GM12878 (cell line): Measurements from ENCODE around the gene ZNF766. TPM values are rescaled to one million over a fixed set of nuclear protein-coding genes. Genes with fewer than 3 reads are reported as not detected.
"Not testable (repeated sequence)": the region's sequence is repeated elsewhere in the genome, so short reads cannot be mapped to it uniquely, and the experiment has no call there.

Experiments used
- ATAC-seq: fragments of 200-7000 bp; cut with Tn5 transposase; 3 replicates; pipeline ENCODE4 v1.9.1; 2020; ENCODE audit warnings: mild to moderate bottlenecking, moderate library complexity
- BruUV-seq: library from RNA; stranded (reverse); fragments of 400-500 nt; replicated peaks from 2 replicates; lab custom pipeline; 2021; lab: Mats Ljungman, UMichigan
- CTCF ChIA-PET: fragments of 300-600 bp; sonication (Branson Sonifier 250); formaldehyde crosslinking; extraction: SDS; loops from one replicate; lab custom pipeline; 2021; ENCODE audit warnings: inconsistent platforms; lab: Yijun Ruan, JAX
- POLR2A ChIA-PET: fragments of 350-600 bp; formaldehyde crosslinking; extraction: SDS; loops from one replicate; lab custom pipeline; 2021; ENCODE audit warnings: inconsistent platforms; lab: Charles Lee
- RAD21 ChIA-PET: fragments of 300-600 bp; sonication (Branson Sonifier 250); formaldehyde crosslinking; loops from one replicate; lab custom pipeline; 2023; ENCODE audit warnings: antibody characterized with exemption; ENCODE audit not compliant: unreplicated experiment; lab: Charles Lee
- SMC1A ChIA-PET: fragments of 300-600 bp; sonication (Branson Sonifier 250); formaldehyde crosslinking; loops from one replicate; lab custom pipeline; 2023; ENCODE audit not compliant: unreplicated experiment, uncharacterized antibody; lab: Charles Lee
- DNase-seq: peaks from one replicate; pipeline ENCODE4 v3.0.0-alpha.2; 2011; ENCODE audit warnings: low read depth, low spot score
- FAIRE-seq: peaks from 3 replicates; lab custom pipeline; 2011; peaks lifted over from hg19 to GRCh38; lab: Jason Lieb, UNC
- H2AFZ ChIP-seq: 2 replicates; pipeline ENCODE4 v1.6.0; 2011; ENCODE audit warnings: low read depth, low read length, control low read depth; ENCODE audit not compliant: control insufficient read depth
- H3K27ac ChIP-seq: 2 replicates; pipeline ENCODE4 v1.5.1; 2011; ENCODE audit warnings: control low read depth; ENCODE audit not compliant: control insufficient read depth, insufficient read depth
- H3K27me3 ChIP-seq, 2 experiments: replicated peaks in 1 of 2; 2 replicates each; pipeline versions ENCODE4 v1.6.0 to v1.6.1; 2011; ENCODE audit warnings: low read length in 1 of 2; ENCODE audit not compliant: control insufficient read depth in 2 of 2, insufficient read depth in 2 of 2
- H3K36me3 ChIP-seq, 2 experiments: 2 replicates each; pipeline ENCODE4 v1.5.1; 2011; ENCODE audit warnings: low read length in 1 of 2; ENCODE audit not compliant: control insufficient read depth in 2 of 2, insufficient read depth in 2 of 2
- H3K4me1 ChIP-seq: 2 replicates; pipeline ENCODE4 v1.6.1; 2011; ENCODE audit warnings: mild to moderate bottlenecking, low read length, moderate library complexity, mixed read lengths; ENCODE audit not compliant: control insufficient read depth, insufficient read depth
- H3K4me2 ChIP-seq: 2 replicates; pipeline ENCODE4 v1.6.0; 2011; ENCODE audit warnings: control low read depth; ENCODE audit not compliant: control insufficient read depth, insufficient read depth
- H3K4me3 ChIP-seq: fragments of 200-600 bp; sonication (generic); 2 replicates; pipeline ENCODE4 v1.5.1; 2016
- H3K79me2 ChIP-seq: 2 replicates; pipeline ENCODE4 v1.6.0; 2011; ENCODE audit warnings: low read length; ENCODE audit not compliant: control insufficient read depth, insufficient read depth
- H3K9ac ChIP-seq: 2 replicates; pipeline ENCODE4 v1.8.0; 2011; ENCODE audit warnings: low read length, control low read depth, mixed read lengths; ENCODE audit not compliant: control insufficient read depth, insufficient read depth
- H3K9me3 ChIP-seq: replicated peaks from 3 replicates; pipeline ENCODE4 v1.5.1; 2011; ENCODE audit warnings: mild to moderate bottlenecking, low read length; ENCODE audit not compliant: control insufficient read depth, insufficient read depth
- H4K20me1 ChIP-seq: 2 replicates; pipeline ENCODE4 v1.6.0; 2011; ENCODE audit not compliant: control insufficient read depth, insufficient read depth
- ETV6 ChIP-seq, 2 experiments: fragments of 450-650 bp in 1 of 2; IDR thresholded peaks in 1 of 2; conservative IDR thresholded peaks in 1 of 2; 2 replicates each; pipeline ENCODE4 v1.6.1; 2014; ENCODE audit warnings: antibody characterized with exemption in 1 of 2, borderline replicate concordance in 1 of 2, low read depth in 1 of 2, mild to moderate bottlenecking in 1 of 2, moderate library complexity in 1 of 2
- KAT2A ChIP-seq: conservative IDR thresholded peaks from 2 replicates; pipeline ENCODE4 v1.6.1; 2011; ENCODE audit warnings: low read depth, low read length; ENCODE audit not compliant: control insufficient read depth
- NRF1 ChIP-seq: conservative IDR thresholded peaks from 2 replicates; pipeline ENCODE4 v1.6.1; 2011; ENCODE audit warnings: mild to moderate bottlenecking, low read depth, low read length, improper control_type of control experiment
- TCF3 ChIP-seq: IDR thresholded peaks from 2 replicates; pipeline ENCODE4 v1.6.1; 2012; ENCODE audit warnings: low read depth, mild to moderate bottlenecking, low read length, borderline replicate concordance; ENCODE audit not compliant: insufficient read depth
- WGBS: methylation state at CpG from one replicate; pipeline ENCODE4 v1.1.6; 2016; ENCODE audit warnings: low lambda C conversion rate; ENCODE audit not compliant: insufficient replicate concordance, insufficient coverage; ENCODE audit errors: missing lambda C conversion rate; 5-methylcytosine and 5-hydroxymethylcytosine counted together
- in situ Hi-C: fragments of 300-500 bp; cut with MboI; formaldehyde crosslinking; loops from 9 replicates; pipeline ENCODE4 v1.14.3; 2018; ENCODE audit warnings: mixed read lengths
- intact Hi-C: fragments of 100-400 bp; cut with micrococcal nuclease; formaldehyde crosslinking; loops from one replicate; pipeline ENCODE4 v1.14.2; 2022; ENCODE audit not compliant: unreplicated experiment
- polyA plus RNA-seq, 11 experiments: library from polyadenylated mRNA; depleted of rRNA in 4 of 11; unstranded in 6 of 11; stranded (reverse) in 5 of 11; fragments of >200 nt; fragmentation: Nextera tagmentation in 4 of 11; fragmentation: Illumina TruSeq in 1 of 11; extraction: Ambion mirVana in 4 of 11; extraction: Trizol in 1 of 11; gene quantifications; 1 replicate in 1 of 11; 2 replicates in 10 of 11; pipeline versions ENCODE4 v1.2.1 to v1.2.3, GENCODE V29; 2011 to 2016; ENCODE audit warnings: inconsistent platforms in 2 of 11, missing spikeins in 2 of 11, low read depth in 1 of 11
- total RNA-seq, 4 experiments: library from RNA; depleted of rRNA in 3 of 4; stranded (reverse); fragments of >200 nt in 3 of 4; fragmentation: Illumina TruSeq in 1 of 4; extraction: Trizol in 1 of 4; gene quantifications; 2 replicates each; pipeline versions ENCODE4 v1.2.1 to v1.2.3, GENCODE V29; 2013 to 2021

The ZNF766 gene
- total and polyA plus RNA-seq, 10 of the 15 experiments (the other 5 are each of a cell fraction or from before 2014, with no cell fraction given), result 7.2 to 20.0 (median 16.4) TPM

DNA sequence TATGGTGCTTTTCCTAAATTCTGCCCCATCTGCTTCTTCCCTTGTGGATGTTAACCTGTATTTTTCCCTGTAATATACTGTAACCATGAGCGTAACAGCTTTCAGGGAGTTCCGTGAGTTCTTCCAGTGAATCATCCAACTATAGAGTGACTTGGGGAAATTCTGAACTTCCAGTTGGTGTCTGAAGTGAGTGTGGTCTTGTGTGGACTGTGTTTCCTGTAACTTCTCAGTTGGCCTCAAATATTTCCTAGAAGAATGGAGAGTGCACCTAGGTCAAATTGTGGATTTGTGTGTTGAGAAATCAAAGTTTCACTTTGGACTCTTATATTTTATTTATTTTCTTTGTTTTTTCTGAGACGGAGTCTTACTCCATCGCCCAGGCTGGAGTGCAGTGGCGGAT is 11.0 kb upstream of the ZNF766 start:
- WGBS, result 56% methylated on average over 5 of the region's 5 CpGs

DNA sequence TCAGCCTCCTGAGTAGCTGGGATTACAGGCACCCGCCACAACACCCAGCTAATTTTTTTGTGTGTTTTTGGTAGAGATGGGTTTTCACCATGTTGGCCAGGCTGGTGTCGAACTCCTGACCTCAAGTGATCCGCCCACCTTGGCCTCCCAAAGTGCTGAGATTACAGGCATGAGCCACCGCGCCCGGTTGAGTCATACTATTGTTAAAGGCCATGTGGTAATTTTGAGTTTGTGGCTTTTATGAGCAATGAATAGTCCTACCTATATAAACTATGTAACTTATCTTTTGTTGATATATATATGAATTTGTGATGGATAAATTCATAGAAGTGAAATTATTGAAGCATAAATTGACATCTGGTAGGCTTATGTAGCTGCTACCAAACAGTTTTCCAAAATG is 3.8 kb upstream of the ZNF766 start:
- CTCF ChIA-PET, result interaction anchor here (1.1 kb wide), 1 partner anchor 28 kb away, joined by 3 read pairs; no protein-coding TSS in a partner anchor
- H3K9me3 ChIP-seq, ATAC-seq, FAIRE-seq, RAD21 ChIA-PET, DNase-seq, H3K4me2 ChIP-seq, POLR2A ChIA-PET, H3K36me3 ChIP-seq, H4K20me1 ChIP-seq, H3K79me2 ChIP-seq, SMC1A ChIA-PET, H3K4me1 ChIP-seq, BruUV-seq, H2AFZ ChIP-seq, H3K9ac ChIP-seq, in situ Hi-C loops, intact Hi-C loops, H3K27me3 ChIP-seq, H3K4me3 ChIP-seq, H3K27ac ChIP-seq: not testable (repeated sequence)
- WGBS, result 80% methylated on average over 6 of the region's 6 CpGs

More for the DNA sequence above, 11.0 kb upstream of the ZNF766 start:
- in situ Hi-C loops, result no loop called here
- ChIA-PET SMC1A (no interaction called here), RAD21 (no interaction called here), CTCF (no interaction called here)
- no peak for TF ChIP-seq ETV6 (conservative IDR thresholded peaks at IDR 0.05 in 1 of 2, IDR thresholded peaks at IDR 0.05 in 1 of 2; ENCODE audit: borderline replicate concordance in 1 of 2, low read depth in 1 of 2)
- no peak for TF ChIP-seq TCF3
- TF ChIP-seq KAT2A, result no peak
- no peak for TF ChIP-seq NRF1
- TF ChIP-seq, all 136 proteins: peak for 0
- ATAC-seq (no peak), DNase-seq (no peak), FAIRE-seq (no peak)
- BruUV-seq, result no TSS peak
- H3K79me2 ChIP-seq, result no peaks in the 10 kb centered on the region
- intact Hi-C loops, result no loop called here
- H2AFZ ChIP-seq, result no peak overlapping the region
- no peaks in the 10 kb centered on the region for H3K4me1 ChIP-seq
- no peaks in the 10 kb centered on the region for H3K36me3 ChIP-seq
- POLR2A ChIA-PET, result no interaction called here
- no peaks in the 10 kb centered on the region; the same call in 2 of the 3 replicates for H3K9me3 ChIP-seq
- H3K9ac ChIP-seq, result no peak overlapping the region
- no peaks in the 10 kb centered on the region for H3K27me3 ChIP-seq
- no peak overlapping the region for H3K4me2 ChIP-seq
- H4K20me1 ChIP-seq, result no peaks in the 10 kb centered on the region
- no peak overlapping the region for H3K4me3 ChIP-seq
- H3K27ac ChIP-seq, result no peak overlapping the region
